Measurements from ENCODE around the gene NTF3.

DNA sequence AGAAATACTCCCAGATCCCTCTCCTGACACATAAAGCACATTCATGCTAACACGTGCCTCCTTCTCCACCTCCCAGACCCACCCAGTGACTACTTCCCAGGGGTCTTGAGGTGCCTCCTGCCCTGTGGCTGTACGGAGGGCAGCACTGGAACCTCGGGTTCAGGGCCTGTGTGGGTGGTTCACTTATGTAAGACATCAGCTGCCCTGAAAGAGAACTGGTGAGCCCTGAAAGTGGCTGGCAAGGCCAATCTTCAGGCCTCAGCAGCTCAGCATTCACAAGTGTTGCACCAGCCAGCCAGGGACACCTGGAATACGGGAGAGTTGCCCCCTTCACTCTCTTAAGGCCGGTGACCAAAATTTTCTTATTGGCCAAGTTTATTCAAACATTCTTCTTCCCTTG is 38.9 kb upstream of the NTF3 start:
- TF ChIP-seq POLR2A (IDR thresholded peaks at IDR 0.05) (no peak), POLR2AphosphoS5 (IDR thresholded peaks at IDR 0.05) (no peak)
- TF ChIP-seq, protein P1, sequence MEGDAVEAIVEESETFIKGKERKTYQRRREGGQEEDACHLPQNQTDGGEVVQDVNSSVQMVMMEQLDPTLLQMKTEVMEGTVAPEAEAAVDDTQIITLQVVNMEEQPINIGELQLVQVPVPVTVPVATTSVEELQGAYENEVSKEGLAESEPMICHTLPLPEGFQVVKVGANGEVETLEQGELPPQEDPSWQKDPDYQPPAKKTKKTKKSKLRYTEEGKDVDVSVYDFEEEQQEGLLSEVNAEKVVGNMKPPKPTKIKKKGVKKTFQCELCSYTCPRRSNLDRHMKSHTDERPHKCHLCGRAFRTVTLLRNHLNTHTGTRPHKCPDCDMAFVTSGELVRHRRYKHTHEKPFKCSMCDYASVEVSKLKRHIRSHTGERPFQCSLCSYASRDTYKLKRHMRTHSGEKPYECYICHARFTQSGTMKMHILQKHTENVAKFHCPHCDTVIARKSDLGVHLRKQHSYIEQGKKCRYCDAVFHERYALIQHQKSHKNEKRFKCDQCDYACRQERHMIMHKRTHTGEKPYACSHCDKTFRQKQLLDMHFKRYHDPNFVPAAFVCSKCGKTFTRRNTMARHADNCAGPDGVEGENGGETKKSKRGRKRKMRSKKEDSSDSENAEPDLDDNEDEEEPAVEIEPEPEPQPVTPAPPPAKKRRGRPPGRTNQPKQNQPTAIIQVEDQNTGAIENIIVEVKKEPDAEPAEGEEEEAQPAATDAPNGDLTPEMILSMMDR (IDR thresholded peaks at IDR 0.05), result no peak
